ENCODE data around the gene PALB2.

Gene PALB2

DNA sequence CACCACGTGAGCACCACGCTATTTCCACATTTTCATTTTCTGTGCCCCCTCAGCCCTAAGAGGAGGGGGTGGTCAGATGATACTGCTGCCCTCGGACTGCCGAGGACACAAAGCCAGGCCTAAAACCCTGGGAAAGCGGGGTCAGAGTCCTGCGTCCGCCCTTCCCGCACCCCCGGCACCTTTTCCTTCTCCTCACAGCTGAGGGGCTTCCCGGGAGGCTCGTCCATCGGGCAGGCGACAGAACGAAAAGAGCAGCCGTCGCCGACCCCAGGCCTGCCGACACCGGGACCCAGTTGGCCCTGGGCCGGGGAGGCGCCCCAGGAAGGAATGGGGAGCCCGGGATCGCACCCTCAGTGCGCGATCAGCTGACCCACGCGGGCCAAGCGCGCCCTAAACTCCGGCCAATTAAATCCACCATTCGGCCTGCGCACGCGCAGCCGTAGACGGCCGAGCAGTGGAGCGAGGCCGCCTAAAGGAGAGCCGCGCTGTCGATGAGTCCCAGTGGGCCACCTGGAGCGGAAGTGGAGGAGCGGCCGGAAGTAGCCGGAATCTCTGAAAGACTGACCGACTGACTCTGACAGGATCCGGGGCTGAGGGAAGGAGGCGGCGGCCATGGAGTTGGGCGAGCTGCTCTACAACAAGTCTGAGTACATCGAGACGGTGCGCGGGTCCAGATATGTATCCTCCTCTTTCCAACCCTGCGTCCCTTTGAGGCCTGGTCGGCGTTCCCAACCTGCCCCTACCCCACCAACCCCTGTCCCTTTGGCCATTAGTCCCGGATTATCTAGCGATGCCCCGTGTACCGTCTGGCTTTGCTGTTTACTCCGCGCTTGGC, at the start of gene PALB2, which contains the start of gene DCTN5:
TSS of gene PALB2 (minus strand) at position 380 of the 835 bp plus-strand sequence. CDS start at position 227, 153 bp downstream.
TSS of gene DCTN5 (plus strand) at position 536 of the 835 bp plus-strand sequence. CDS start at position 613, 77 bp downstream.
- peak; percentile 89 for DNase-seq

DNA sequence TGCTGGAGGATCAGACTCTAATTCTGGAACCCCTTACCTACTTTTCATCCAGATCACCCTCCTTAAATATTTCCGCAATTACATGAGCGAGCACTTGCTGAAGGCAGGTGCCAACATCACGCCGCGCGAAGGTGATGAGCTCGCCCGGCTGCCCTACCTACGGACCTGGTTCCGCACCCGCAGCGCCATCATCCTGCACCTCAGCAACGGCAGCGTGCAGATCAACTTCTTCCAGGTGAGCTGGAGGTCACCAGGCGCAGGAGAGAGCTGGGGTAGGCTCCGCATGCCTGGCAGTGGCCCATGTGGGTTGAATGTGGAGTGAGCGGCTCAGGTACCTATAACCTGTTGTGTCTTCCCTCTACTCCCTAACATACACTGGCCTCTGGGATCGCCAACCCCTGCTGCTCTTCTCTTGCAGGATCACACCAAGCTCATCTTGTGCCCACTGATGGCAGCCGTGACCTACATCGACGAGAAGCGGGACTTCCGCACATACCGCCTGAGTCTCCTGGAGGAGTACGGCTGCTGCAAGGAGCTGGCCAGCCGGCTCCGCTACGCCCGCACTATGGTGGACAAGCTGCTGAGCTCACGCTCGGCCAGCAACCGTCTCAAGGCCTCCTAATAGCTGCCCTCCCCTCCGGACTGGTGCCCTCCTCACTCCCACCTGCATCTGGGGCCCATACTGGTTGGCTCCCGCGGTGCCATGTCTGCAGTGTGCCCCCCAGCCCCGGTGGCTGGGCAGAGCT, 48.5 kb upstream of the PALB2 start:
- no peak for DNase-seq

- no peak for DNase-seq
These were observed 46.1 kb upstream of the PALB2 start for GRCh38 chr16:23687034-23687808.

GRCh38 chr16:23683487-23683886, 42.4 kb upstream of the PALB2 start:
- DNase-seq = no peak

GRCh38 chr16:23682181-23682580, 41.1 kb upstream of the PALB2 start:
- no peak for DNase-seq

GRCh38 chr16:23679986-23680336, 38.9 kb upstream of the PALB2 start:
- DNase-seq = no peak

DNA sequence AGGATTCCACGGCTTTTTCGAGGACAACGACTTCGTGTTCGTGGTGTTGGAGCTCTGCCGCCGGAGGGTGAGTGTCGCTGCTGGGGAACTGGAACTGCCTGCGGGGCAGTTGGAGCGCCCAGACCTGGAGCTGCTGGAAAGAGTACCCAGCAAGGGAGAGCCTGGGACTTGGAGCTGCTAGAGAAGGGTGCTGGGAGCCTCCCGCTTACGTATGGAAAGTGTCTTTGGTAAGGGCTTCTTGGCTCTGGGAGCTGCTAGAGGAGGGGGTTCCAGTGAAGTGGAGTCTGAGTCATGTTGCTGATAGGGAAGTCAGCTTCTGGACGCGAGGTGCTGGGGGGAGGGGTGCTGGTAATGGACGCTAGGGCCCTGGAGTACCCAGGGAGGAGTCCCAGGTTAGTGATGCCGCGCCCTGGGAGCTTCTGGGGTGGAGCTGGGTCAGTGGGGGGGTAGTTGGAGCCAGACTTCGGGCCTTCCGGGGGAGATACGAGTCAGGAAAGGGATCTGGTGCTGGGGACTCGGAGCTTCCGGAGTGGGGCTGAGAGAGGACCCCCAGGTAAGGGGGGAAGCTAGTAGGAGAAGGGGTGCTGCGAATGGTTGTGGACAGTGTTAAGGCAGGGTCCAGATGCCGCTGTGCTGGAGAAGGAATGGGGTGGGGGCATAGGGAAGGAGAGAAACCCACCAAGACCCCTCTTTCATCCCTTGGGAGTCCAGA, 38.3 kb upstream of the PALB2 start:
- DNase-seq = peak; percentile 23

GRCh38 chr16:23678430-23679273, 37.5 kb upstream of the PALB2 start, which contains the start of gene PLK1:
Gene PLK1 (plus strand): TSS chr16:23678889. CDS start chr16:23678933, 44 bp downstream.
- DNase-seq = peak; percentile 69

- DNase-seq = no peak
These were observed 35.9 kb upstream of the PALB2 start for GRCh38 chr16:23676924-23677480.

- no peak for DNase-seq
These were observed 33.0 kb upstream of the PALB2 start for GRCh38 chr16:23673971-23674614.

- no peak for DNase-seq
These were observed 29.1 kb upstream of the PALB2 start for GRCh38 chr16:23670137-23670776.

- no peak for DNase-seq
These were observed 27.8 kb upstream of the PALB2 start for GRCh38 chr16:23668873-23669272.

GRCh38 chr16:23668225-23668624, 27.1 kb upstream of the PALB2 start:
- DNase-seq = no peak

DNA sequence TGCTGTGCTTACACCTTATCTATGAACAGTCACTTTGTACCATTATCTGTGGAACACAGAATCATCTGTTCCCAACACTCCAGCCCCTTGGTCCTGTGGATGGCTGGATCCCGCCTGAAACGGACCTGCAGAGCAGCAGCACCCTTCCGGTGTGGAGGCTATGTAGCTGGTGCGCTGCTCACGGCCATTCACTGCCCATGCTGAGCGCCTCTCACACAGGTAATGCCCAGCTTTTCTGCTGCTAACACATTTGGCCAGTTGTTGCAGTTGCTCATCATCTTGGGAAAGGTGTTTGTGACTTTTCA, 26.2 kb upstream of the PALB2 start:
- DNase-seq = no peak

GRCh38 chr16:23666571-23667354, 25.7 kb upstream of the PALB2 start:
- no peak for DNase-seq

GRCh38 chr16:23663918-23664317, 22.8 kb upstream of the PALB2 start:
- DNase-seq = no peak

- DNase-seq = no peak
These were observed 10.9 kb upstream of the PALB2 start for GRCh38 chr16:23651943-23652468.

GRCh38 chr16:23650674-23651416, 9.7 kb upstream of the PALB2 start:
- DNase-seq = no peak
